ENCODE data around the gene CHCHD3. TPM values are rescaled to one million over a fixed set of nuclear protein-coding genes. Genes with fewer than 3 reads are reported as not detected.

CHCHD3 gene
- total RNA-seq, 4 donors from 2014 or later = 33.9 to 37.2 (median 35.8) TPM

- H3K27ac ChIP-seq = no peak overlapping the region
- H3K27me3 ChIP-seq = no peaks in the 10 kb centered on the region
- WGBS = 96% methylated on average over 2 of the region's 2 CpGs
- TF ChIP-seq CTCF (IDR thresholded peaks at IDR 0.05) = no peak
- no peak for TF ChIP-seq EP300 (IDR thresholded peaks at IDR 0.05)
- TF ChIP-seq POLR2AphosphoS5 (IDR thresholded peaks at IDR 0.05) = no peak
- TF ChIP-seq POLR2A (IDR thresholded peaks at IDR 0.05) = no peak
- H3K4me3 ChIP-seq = no peak overlapping the region
- no peaks in the 10 kb centered on the region for H3K36me3 ChIP-seq
- no peaks in the 10 kb centered on the region for H3K9me3 ChIP-seq
- no peak for DNase-seq (ENCODE audit: low spot score in 2 of 2)
- peaks cover 5% of the 10 kb centered on the region for H3K4me1 ChIP-seq
These were observed 55.6 kb downstream of the CHCHD3 start for GRCh38 chr7:133026210-133026859.

GRCh38 chr7:133025056-133025455 lies 56.8 kb downstream of the CHCHD3 start:
- Histone ChIP-seq H3K4me3 (no peak overlapping the region), H3K27me3 (no peaks in the 10 kb centered on the region), H3K36me3 (no peaks in the 10 kb centered on the region), H3K9me3 (no peaks in the 10 kb centered on the region), H3K4me1 (no peaks in the 10 kb centered on the region), H3K27ac (no peak overlapping the region)
- no peak for DNase-seq (ENCODE audit: low spot score in 2 of 2)
- 94% methylated on average over 2 of the region's 2 CpGs for WGBS
- TF ChIP-seq POLR2A (IDR thresholded peaks at IDR 0.05) (no peak), EP300 (IDR thresholded peaks at IDR 0.05) (no peak), CTCF (IDR thresholded peaks at IDR 0.05) (no peak), POLR2AphosphoS5 (IDR thresholded peaks at IDR 0.05) (no peak)

- DNase-seq (ENCODE audit: low spot score in 2 of 2) = no peak
- Histone ChIP-seq H3K4me1 (no peaks in the 10 kb centered on the region), H3K27me3 (no peaks in the 10 kb centered on the region), H3K4me3 (no peak overlapping the region), H3K9me3 (no peaks in the 10 kb centered on the region), H3K27ac (no peak overlapping the region), H3K36me3 (no peaks in the 10 kb centered on the region)
- 75% methylated on average over 5 of the region's 5 CpGs for WGBS
- TF ChIP-seq POLR2A (IDR thresholded peaks at IDR 0.05) (no peak), POLR2AphosphoS5 (IDR thresholded peaks at IDR 0.05) (no peak), CTCF (IDR thresholded peaks at IDR 0.05) (no peak)
These were observed 57.3 kb downstream of the CHCHD3 start for GRCh38 chr7:133024596-133024995.

- no peak for DNase-seq (ENCODE audit: low spot score in 2 of 2)
- no peaks in the 10 kb centered on the region for H3K27me3 ChIP-seq
- 71% methylated on average over 4 of the region's 4 CpGs for WGBS
- no peaks in the 10 kb centered on the region for H3K4me1 ChIP-seq
- H3K4me3 ChIP-seq = no peak overlapping the region
- no peaks in the 10 kb centered on the region for H3K9me3 ChIP-seq
- H3K27ac ChIP-seq = no peak overlapping the region
- H3K36me3 ChIP-seq = no peaks in the 10 kb centered on the region
- TF ChIP-seq POLR2AphosphoS5 (IDR thresholded peaks at IDR 0.05) = no peak
- no peak for TF ChIP-seq EP300 (IDR thresholded peaks at IDR 0.05)
- TF ChIP-seq POLR2A (IDR thresholded peaks at IDR 0.05) = no peak
- no peak for TF ChIP-seq CTCF (IDR thresholded peaks at IDR 0.05)
These were observed 58.4 kb downstream of the CHCHD3 start for GRCh38 chr7:133023370-133024071.

- DNase-seq (ENCODE audit: low spot score in 2 of 2) = no peak
- no peaks in the 10 kb centered on the region for H3K36me3 ChIP-seq
- H3K4me3 ChIP-seq = no peak overlapping the region
- H3K27me3 ChIP-seq = no peaks in the 10 kb centered on the region
- no peaks in the 10 kb centered on the region for H3K9me3 ChIP-seq
- no peak overlapping the region for H3K27ac ChIP-seq
- H3K4me1 ChIP-seq = no peaks in the 10 kb centered on the region
- TF ChIP-seq POLR2AphosphoS5 (IDR thresholded peaks at IDR 0.05) = no peak
- no peak for TF ChIP-seq EP300 (IDR thresholded peaks at IDR 0.05)
- no peak for TF ChIP-seq CTCF (IDR thresholded peaks at IDR 0.05)
- TF ChIP-seq POLR2A (IDR thresholded peaks at IDR 0.05) = no peak
These were observed 59.2 kb downstream of the CHCHD3 start for GRCh38 chr7:133022661-133023060.
